ENCODE results near the gene GLRX5. TPM values are rescaled to one million over a fixed set of nuclear protein-coding genes. Genes with fewer than 3 reads are reported as not detected.
A peak's percentile ranks its signal among the peaks of the same experiment; 100 is the strongest.
"Not testable (repeated sequence)": the region's sequence is repeated elsewhere in the genome, so short reads cannot be mapped to it uniquely, and the experiment has no call there.

GLRX5 gene
- total RNA-seq, 1 donor, result 15.1 TPM

DNA sequence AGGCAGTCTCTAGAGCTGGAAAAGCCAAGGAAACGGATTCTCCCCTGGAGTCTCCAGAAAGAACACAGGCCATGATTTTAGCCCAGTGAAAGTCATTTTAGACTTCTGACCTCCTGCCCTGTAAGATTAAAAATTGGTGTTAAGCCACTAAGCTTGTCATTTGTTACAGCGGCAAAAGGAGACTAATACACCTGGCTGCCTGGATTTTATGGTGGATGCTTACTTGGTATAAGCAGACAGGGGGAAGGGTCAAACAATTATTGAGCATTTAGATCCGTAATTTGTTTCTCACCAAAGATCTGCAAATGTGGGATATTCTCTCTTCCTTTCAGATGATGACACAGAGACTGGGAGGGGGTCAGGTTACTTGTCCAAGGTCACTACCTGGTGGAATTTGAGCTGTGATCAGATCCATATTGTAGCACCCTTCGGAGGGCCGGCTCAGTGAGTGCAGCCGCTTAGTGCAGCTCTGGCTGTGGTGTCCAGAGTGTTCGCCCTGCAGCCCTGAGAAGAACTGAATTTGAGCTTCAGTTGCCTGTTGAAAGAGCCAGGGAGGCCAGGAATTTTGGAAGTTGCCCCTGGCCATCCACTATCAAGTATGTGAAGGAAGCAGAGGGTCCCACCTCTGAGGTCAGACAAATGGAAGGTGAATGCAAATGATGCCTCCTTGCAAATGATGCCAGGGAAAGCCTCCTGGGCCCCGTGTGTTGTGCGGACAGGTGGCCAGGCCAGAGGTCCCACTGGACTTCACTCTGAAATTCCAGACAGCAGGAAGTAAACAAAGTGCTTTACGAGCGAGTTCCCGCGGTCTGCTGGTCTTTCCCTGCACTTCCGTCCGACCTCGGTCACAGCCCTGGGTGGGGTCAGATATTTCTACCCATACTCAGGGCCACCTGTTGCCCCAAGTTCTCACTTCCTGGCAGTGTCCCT, 15.1 kb downstream of the GLRX5 start:
- no peak for DNase-seq (ENCODE audit: low read depth in 2 of 3, low spot score in 2 of 3)

DNA sequence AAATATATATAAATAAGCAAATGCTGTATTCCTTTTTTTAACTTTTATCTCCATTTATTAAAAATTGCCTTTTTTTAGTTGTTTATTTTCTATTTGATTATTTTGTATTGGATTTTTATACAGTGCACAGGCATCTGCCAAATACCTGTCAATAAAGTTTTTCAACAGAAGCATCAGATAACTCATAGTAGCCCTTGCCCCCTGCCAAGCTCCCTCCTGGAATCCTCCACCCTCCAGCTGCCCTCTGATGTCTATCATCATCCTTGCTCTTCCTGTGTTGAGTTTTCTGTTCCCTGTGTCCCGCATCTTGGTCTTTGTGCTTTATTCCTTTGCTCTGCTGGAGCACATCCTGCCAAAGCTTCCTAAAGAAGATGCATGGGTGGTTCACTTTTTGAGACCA, 16.6 kb downstream of the GLRX5 start:
- no peak for DNase-seq (ENCODE audit: low read depth in 2 of 3, low spot score in 2 of 3)

GRCh38 chr14:95553141-95553540, 18.3 kb downstream of the GLRX5 start:
- no peak for DNase-seq (ENCODE audit: low read depth in 2 of 3, low spot score in 2 of 3)

DNA sequence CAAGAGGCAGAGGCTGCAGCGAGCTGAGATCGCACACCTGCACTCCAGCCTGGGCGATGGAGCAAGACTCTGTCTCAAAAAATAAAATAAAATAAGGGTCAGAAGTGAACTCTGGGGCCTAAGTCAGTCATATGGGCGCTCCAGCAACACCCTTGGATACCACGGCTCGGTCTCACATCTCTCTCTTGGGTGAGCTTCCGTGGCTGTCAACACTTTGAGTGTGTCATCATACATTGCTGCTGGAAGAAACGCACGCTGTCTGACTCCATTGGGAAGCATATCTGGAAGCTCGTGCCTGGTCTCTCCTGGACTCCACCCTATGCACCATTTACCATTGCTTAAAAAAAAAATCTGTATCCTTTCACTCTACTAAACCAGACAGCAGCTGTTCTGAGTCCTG, 20.2 kb downstream of the GLRX5 start:
- DNase-seq (ENCODE audit: low read depth in 2 of 3, low spot score in 2 of 3), result no peak

- no peak for DNase-seq (ENCODE audit: low read depth in 2 of 3, low spot score in 2 of 3)
Measured at GRCh38 chr14:95557291-95557690, 22.4 kb downstream of the GLRX5 start.

DNA sequence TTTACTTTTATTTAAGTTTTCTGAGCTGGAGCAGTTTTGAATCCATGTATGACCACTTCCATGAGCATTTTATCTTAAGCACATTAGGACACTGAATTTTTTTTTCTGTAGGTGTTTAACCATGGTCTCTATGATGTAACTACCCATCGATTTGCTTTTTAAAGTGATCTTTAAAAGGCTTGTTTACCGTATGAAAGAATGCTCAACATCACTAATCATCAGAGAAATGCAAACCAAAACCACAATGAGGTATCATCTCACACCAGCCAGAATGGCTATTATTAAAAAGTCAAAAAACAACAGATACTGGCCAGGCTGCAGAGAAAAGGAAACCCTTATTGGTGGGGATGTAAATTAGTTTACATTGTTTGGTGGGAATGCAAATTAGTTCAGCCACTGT, 23.0 kb downstream of the GLRX5 start:
- DNase-seq (ENCODE audit: low read depth in 2 of 3, low spot score in 2 of 3), result no peak

GRCh38 chr14:95559203-95559602, 24.4 kb downstream of the GLRX5 start:
- no peak for DNase-seq (ENCODE audit: low read depth in 2 of 3, low spot score in 2 of 3)

GRCh38 chr14:95561001-95561412, 26.2 kb downstream of the GLRX5 start:
- peak; percentile 70 to 89 (median 81) for DNase-seq (ENCODE audit: low read depth in 2 of 3, low spot score in 2 of 3)

GRCh38 chr14:95562892-95563685, 28.2 kb downstream of the GLRX5 start:
- no peak for DNase-seq (ENCODE audit: low read depth in 2 of 3, low spot score in 2 of 3)

DNA sequence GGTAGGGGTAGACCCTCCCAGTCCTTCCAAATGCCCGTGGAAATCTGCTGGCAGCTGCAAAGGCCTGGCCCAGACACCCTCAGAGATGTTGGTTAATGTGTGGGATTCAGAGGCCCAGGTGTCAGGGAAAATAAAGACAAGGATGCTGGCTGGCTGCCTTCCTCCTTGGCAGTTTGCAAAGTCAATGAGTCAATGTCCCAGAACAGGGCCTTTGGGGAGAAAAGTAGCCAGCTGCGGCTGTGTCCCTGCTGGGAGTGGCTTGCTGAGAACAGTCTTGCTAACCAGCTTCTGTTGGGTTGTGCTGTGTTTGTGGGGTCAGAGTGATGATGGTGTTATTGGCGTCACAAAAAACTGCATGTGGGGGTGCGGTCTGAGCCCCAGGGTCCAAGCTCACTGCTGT, 29.2 kb downstream of the GLRX5 start:
- DNase-seq (ENCODE audit: low read depth in 2 of 3, low spot score in 2 of 3), result no peak

DNA sequence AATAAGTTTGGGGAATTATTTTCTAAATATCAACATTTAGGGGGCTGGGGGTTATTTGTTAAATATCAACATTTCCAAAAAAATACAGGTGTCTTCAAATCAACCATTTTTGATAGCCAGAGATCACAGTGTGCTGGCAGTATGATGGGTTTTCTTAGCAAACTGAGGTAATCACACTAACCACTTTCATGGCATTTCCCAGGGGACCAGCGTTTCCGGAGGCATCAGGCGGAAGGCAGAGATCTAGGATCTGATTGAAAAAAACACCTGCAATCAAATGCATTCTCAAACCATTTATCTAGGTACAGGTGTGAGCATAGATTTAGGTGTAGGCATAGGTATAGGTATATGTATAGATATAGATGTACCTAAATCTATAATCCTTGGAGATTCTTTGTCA, 34.6 kb downstream of the GLRX5 start:
- no peak for DNase-seq (ENCODE audit: low read depth in 2 of 3, low spot score in 2 of 3)

GRCh38 chr14:95573313-95573712, 38.5 kb downstream of the GLRX5 start:
- DNase-seq (ENCODE audit: low read depth in 2 of 3, low spot score in 2 of 3), result no peak

GRCh38 chr14:95575840-95576473, 41.1 kb downstream of the GLRX5 start:
- DNase-seq (ENCODE audit: low read depth in 2 of 3, low spot score in 2 of 3), result no peak

- no peak for DNase-seq (ENCODE audit: low read depth in 2 of 3, low spot score in 2 of 3)
Measured at GRCh38 chr14:95577067-95577800, 42.4 kb downstream of the GLRX5 start.

- DNase-seq (ENCODE audit: low read depth in 2 of 3, low spot score in 2 of 3), result no peak
Measured at GRCh38 chr14:95577870-95578269, 43.0 kb downstream of the GLRX5 start.

GRCh38 chr14:95583836-95584617, 49.2 kb downstream of the GLRX5 start:
- not testable (repeated sequence) for DNase-seq (ENCODE audit: low read depth in 2 of 3, low spot score in 2 of 3)

GRCh38 chr14:95585953-95586620, 51.2 kb downstream of the GLRX5 start:
- DNase-seq (ENCODE audit: low read depth in 2 of 3, low spot score in 2 of 3), result no peak

DNA sequence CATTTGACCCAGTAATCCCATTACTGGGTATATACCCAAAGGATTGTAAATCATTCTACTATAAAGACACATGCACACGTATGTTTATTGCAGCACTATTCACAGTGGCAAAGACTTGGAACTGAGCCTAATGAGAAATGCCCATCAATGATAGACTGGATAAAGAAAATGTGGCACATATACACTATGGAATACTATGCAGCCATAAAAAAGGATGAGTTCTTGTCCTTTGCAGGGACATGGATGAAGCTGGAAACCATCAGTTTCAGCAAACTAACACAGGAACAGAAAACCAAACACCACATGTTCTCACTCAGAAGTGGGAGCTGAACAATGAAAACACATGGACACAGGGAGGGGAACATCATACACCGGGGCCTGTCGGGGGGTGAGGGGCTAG, 56.3 kb downstream of the GLRX5 start:
- not testable (repeated sequence) for DNase-seq (ENCODE audit: low read depth in 2 of 3, low spot score in 2 of 3)
